Mammary microvascular endothelial cell (primary cell): ENCODE measurements around the gene KANTR. TPM values are rescaled to one million over a fixed set of nuclear protein-coding genes. Genes with fewer than 3 reads are reported as not detected.

ENCODE experiments used
- total RNA-seq: library from RNA; depleted of rRNA; stranded (reverse); fragments of >200 nt; gene quantifications from 2 replicates; pipeline ENCODE4 v1.2.3, GENCODE V29; 2015

The KANTR gene, protein sequence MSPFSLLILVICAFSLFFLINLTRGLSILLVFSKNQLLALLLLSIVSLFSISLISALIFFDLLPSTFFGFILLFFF
- total RNA-seq: 2.6 and 3.3 TPM in 2 replicates

DNA sequence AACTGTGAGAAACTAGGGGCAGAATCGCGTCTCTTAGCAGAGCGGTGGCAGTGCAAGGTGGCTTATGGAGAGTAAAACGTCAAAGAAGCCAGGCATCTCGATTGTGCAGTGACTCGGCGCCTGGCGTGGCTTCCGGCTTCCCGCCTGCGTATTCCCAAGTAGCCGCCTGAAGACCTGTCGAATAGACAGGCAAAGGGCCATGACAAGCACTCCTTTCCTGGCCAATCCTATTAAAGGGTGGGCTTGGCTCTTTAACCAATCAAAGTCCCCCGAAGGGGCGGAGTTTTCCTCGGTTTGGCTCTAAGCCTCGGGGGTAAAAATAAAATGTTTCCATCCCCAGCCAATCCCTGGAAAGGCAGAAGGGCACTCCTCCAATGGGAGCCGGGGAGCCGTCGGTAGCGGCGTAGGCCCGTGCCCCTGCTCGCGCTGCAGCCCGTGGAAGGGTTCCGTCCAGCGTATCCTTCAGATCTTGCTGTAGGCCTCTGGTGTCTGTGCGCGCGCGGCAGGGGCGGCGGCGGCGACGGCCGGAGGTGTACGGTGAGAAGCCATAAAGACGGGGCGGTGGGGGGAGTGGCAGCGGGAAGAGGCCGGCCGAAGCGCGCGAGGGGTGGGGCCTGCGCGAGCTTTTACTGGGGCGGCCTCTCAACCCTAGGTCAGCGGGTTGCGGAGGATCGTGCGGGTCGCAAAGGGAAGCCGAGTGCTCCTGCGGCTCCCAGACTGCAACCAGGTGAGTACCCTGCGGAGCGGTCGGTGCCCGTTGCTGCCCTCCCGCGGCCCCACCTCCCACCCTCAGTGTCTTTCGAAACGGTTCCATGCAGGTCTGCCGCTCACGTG is at the start of gene KANTR:
TSS of gene KANTR (plus strand) at position 395 of the 834 bp plus-strand sequence. CDS start 30,131 bp downstream, outside the sequence.

DNA sequence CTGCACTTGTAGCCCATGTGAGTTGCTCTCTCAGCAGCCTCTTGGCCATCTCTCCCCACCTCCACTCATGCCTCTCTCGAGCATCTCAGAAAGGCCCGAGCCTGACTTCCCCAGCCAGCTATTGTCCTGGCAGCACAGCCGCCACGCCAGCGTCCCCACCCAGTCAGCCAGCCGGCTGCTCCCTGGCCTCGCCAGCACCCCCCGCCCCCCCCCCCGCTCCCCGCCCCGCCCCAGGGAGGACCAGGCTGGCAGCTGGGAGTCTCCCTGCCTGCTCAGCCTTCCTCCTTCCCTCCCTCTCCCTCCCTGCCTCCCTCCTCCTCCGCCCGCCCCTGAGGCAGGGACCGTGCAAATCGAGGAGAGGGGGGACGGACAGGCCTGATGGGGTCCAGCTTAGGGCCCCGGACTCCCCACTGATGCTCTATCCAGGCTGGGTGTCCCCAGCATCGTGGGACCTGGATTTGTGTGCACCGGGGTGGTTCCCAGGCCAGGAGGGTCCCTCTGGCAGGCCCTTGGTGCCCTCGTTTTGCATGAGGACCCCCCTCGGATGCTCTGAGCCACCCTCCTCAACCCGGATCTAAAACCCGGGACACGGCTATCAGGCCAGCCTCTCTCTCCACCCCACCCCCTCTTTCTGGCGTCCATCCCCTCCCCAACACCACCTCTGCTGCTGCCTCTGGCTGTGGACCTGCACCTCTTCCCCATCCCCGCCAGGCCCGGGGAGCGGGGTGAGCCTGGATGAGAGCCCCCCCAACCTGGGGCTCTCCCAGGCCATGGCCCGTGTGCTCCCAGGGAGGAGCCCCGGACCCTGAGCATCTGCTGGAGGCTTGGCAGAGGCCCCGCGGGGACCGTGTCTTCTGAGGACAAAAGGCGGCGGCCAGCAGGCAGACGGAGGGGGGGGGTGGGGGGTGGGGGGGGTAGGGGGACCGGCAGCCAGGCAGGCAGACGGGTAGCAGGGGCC is 45.5 kb upstream of the KANTR start, which contains the start of gene GPR173:
TSS of gene GPR173 (plus strand) at position 621 of the 958 bp plus-strand sequence. CDS start 27,833 bp downstream, outside the sequence.

DNA sequence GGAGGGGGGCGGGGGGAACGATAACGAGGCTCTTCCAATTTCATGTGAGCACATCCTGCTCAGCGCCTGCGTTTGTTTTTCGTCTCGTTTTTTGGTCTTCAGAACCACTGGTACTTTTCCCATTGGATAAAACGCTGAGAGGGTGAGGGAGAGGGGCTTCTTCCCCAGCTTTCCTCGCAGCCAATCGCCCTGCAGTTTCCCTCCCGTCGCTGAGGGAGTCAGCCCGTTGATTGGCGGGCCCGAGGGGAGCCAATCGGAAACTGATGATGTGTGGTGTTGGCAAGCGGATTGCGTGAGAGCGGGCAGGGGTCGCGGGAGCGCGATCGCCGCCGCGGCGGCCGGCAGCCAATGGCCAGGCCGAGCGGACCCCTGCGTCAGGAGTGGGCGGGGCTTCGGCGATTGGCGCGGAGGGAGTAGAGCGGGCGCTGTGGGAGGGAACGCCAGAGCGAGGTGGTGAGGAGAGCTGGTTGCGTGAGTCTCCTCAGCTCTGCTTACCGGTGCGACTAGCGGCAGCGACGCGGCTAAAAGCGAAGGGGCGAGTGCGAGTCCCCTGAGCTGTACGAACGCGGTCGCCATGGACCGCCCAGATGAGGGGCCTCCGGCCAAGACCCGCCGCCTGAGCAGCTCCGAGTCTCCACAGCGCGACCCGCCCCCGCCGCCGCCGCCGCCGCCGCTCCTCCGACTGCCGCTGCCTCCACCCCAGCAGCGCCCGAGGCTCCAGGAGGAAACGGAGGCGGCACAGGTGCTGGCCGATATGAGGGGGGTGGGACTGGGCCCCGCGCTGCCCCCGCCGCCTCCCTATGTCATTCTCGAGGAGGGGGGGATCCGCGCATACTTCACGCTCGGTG is 11.8 kb upstream of the KANTR start, which contains the start of gene TSPYL2:
TSS of gene TSPYL2 (plus strand) at position 443 of the 848 bp plus-strand sequence. CDS start at position 575, 132 bp downstream.

Other genes with a start within 250 kb of the KANTR start
- not detected in 2 replicates for gene XAGE3, start 226.1 kb upstream of the KANTR start, total RNA-seq
- 3.5 and 9.1 TPM in 2 replicates for gene FAM156B, start 196.8 kb upstream of the KANTR start, total RNA-seq
- gene FAM156A, start 135.6 kb upstream of the KANTR start, total RNA-seq: 4.9 and 8.2 TPM in 2 replicates
- 0.84 and 0.93 TPM in 2 replicates for gene GPR173, start 45.4 kb upstream of the KANTR start, total RNA-seq
- gene TSPYL2, start 11.8 kb upstream of the KANTR start, total RNA-seq: 4.6 and 6.2 TPM in 2 replicates
- gene KDM5C, start 131.1 kb downstream of the KANTR start, total RNA-seq: 61.3 and 73.7 TPM in 2 replicates
- 5.5 and 7.1 TPM in 2 replicates for gene IQSEC2, start 187.4 kb downstream of the KANTR start, total RNA-seq